Activated CD4-positive, CD25-positive, alpha-beta regulatory T cell treated with anti-CD3 and anti-CD28 coated beads, Interleukin-2, amount 50 U/mL, for 16 hours (primary cell): ENCODE data around the gene FAM72C.
"Not testable (repeated sequence)": the region's sequence is repeated elsewhere in the genome, so short reads cannot be mapped to it uniquely, and the experiment has no call there.

Experiments
- DNase-seq: peaks from one replicate; pipeline ENCODE4 v3.0.0-alpha.2; 2020; ENCODE audit warnings: low read depth, low spot score

FAM72C gene

GRCh38 chr1:143984721-143985473 is 13.1 kb upstream of the FAM72C start:
- DNase-seq = not testable (repeated sequence)

GRCh38 chr1:143974416-143974815 is 2.6 kb upstream of the FAM72C start:
- DNase-seq = not testable (repeated sequence)

- not testable (repeated sequence) for DNase-seq
Measured at GRCh38 chr1:143973876-143974414, 2.2 kb upstream of the FAM72C start.

- not testable (repeated sequence) for DNase-seq
Measured at GRCh38 chr1:143972753-143973326, 1.1 kb upstream of the FAM72C start.

- DNase-seq = not testable (repeated sequence)
Measured at GRCh38 chr1:143965860-143966259, 5.9 kb downstream of the FAM72C start.

- DNase-seq = not testable (repeated sequence)
Measured at GRCh38 chr1:143964294-143964693, 7.5 kb downstream of the FAM72C start.

- not testable (repeated sequence) for DNase-seq
Measured at GRCh38 chr1:143955930-143956329, 15.9 kb downstream of the FAM72C start.

GRCh38 chr1:143952913-143953312 is 18.9 kb downstream of the FAM72C start:
- not testable (repeated sequence) for DNase-seq

GRCh38 chr1:143951485-143952391 is 20.0 kb downstream of the FAM72C start:
- DNase-seq = not testable (repeated sequence)

- not testable (repeated sequence) for DNase-seq
Measured at GRCh38 chr1:143947749-143948148, 24.0 kb downstream of the FAM72C start.

GRCh38 chr1:143945253-143945652 is 26.5 kb downstream of the FAM72C start:
- not testable (repeated sequence) for DNase-seq

- DNase-seq = not testable (repeated sequence)
Measured at GRCh38 chr1:143944576-143945240, 27.1 kb downstream of the FAM72C start.

GRCh38 chr1:143943319-143943978 is 28.3 kb downstream of the FAM72C start:
- DNase-seq = not testable (repeated sequence)

GRCh38 chr1:143942238-143942860 is 29.4 kb downstream of the FAM72C start:
- DNase-seq = not testable (repeated sequence)

GRCh38 chr1:143939666-143940065 is 32.1 kb downstream of the FAM72C start:
- DNase-seq = not testable (repeated sequence)

- not testable (repeated sequence) for DNase-seq
Measured at GRCh38 chr1:143938922-143939321, 32.9 kb downstream of the FAM72C start.

GRCh38 chr1:143936457-143937115 is 35.2 kb downstream of the FAM72C start:
- DNase-seq = peak; percentile 1

GRCh38 chr1:143919127-143919526 is 52.7 kb downstream of the FAM72C start:
- DNase-seq = not testable (repeated sequence)

GRCh38 chr1:143918552-143918951 is 53.2 kb downstream of the FAM72C start:
- DNase-seq = not testable (repeated sequence)
